22Rv1 (cell line): ENCODE data around the gene PDE8B.

Experiments
- ZFX ChIP-seq: fragments of 450-650 bp; IDR thresholded peaks from 2 replicates; pipeline ENCODE4 v1.6.1; 2017; ENCODE audit warnings: antibody characterized with exemption, borderline replicate concordance
- TF ChIP-seq, protein P1 (sequence below): fragments of 450-650 bp; IDR thresholded peaks from 2 replicates; pipeline ENCODE4 v1.5.1; 2017; ENCODE audit warnings: mild to moderate bottlenecking

DNA sequence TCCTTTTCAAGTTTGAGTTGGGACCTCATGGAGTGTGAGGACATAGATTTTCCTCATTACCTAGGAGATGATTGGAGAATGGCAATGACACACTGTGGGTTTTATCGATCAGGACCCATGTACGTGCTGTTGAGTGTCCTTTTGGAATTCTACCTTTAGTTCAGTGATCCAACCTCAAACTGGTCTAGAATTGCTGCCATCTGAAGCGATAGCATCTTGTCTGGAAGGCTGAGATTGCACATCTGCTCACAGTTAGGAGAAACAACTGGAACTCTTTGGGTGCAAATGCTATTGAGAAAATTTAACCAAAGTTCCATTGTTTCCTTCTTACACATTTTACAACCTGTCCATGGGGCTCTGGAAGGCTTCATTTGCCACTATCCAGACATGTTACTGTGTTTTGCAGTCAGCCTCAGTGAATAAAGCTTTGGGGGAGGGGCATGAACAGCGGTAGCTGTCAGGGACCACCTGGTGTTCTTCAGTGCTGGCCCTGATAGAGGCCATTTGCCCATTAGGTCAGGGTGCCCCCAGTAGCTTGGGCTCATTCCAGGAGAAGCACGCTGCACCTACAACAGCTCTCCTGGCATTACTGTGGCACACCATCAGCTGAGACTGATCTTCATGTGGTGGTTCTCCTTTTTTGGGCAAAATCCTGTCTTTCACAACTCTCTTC lies 123.1 kb downstream of the PDE8B start:
- TF ChIP-seq, protein P1, sequence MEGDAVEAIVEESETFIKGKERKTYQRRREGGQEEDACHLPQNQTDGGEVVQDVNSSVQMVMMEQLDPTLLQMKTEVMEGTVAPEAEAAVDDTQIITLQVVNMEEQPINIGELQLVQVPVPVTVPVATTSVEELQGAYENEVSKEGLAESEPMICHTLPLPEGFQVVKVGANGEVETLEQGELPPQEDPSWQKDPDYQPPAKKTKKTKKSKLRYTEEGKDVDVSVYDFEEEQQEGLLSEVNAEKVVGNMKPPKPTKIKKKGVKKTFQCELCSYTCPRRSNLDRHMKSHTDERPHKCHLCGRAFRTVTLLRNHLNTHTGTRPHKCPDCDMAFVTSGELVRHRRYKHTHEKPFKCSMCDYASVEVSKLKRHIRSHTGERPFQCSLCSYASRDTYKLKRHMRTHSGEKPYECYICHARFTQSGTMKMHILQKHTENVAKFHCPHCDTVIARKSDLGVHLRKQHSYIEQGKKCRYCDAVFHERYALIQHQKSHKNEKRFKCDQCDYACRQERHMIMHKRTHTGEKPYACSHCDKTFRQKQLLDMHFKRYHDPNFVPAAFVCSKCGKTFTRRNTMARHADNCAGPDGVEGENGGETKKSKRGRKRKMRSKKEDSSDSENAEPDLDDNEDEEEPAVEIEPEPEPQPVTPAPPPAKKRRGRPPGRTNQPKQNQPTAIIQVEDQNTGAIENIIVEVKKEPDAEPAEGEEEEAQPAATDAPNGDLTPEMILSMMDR, result no peak
- TF ChIP-seq ZFX, result no peak
